Prostate gland (tissue), 2 donors: ENCODE data around the gene CCSER1. TPM values are rescaled to one million over a fixed set of nuclear protein-coding genes. Genes with fewer than 3 reads are reported as not detected.

Source experiments
- DNase-seq: peaks from one replicate; pipeline ENCODE4 v3.0.0-alpha.2; 2019; ENCODE audit warnings: low spot score
- H3K27ac ChIP-seq, 2 donors: fragments of 200-600 bp; sonication (generic); 2 replicates each; pipeline ENCODE4 v1.5.1; 2017 to 2019
- H3K27me3 ChIP-seq: fragments of 200-600 bp; sonication (generic); replicated peaks from 2 replicates; pipeline ENCODE4 v1.5.1; 2019; ENCODE audit not compliant: insufficient read depth
- H3K36me3 ChIP-seq, 2 donors: fragments of 200-600 bp; sonication (generic); 1 replicate in 1 of 2; 2 replicates in 1 of 2; pipeline versions ENCODE4 v1.5.1 to v1.8.1; 2017 to 2019
- H3K4me1 ChIP-seq: fragments of 200-600 bp; sonication (generic); replicated peaks from 2 replicates; pipeline ENCODE4 v1.5.1; 2019
- H3K4me3 ChIP-seq, 2 donors: fragments of 200-600 bp; sonication (generic); 2 replicates each; pipeline ENCODE4 v1.5.1; 2017 to 2019
- H3K9me3 ChIP-seq: fragments of 200-600 bp; sonication (generic); 2 replicates; pipeline ENCODE4 v1.5.1; 2017
- CTCF ChIP-seq, 4 experiments: fragments of 200-600 bp in 2 of 4; fragments of 450-650 bp in 2 of 4; sonication (generic) in 2 of 4; IDR thresholded peaks; 1 replicate in 3 of 4; 2 replicates in 1 of 4; pipeline ENCODE4 v1.5.1; 2016 to 2019; ENCODE audit warnings: antibody characterized with exemption in 4 of 4, mild to moderate bottlenecking in 2 of 4, moderate library complexity in 2 of 4
- POLR2A ChIP-seq: fragments of 450-650 bp; IDR thresholded peaks from one replicate; pipeline ENCODE4 v1.6.1; 2016; ENCODE audit warnings: antibody characterized with exemption, mild to moderate bottlenecking
- POLR2AphosphoS5 ChIP-seq: sonication (generic); formaldehyde crosslinking; IDR thresholded peaks from one replicate; pipeline ENCODE4 v1.6.1; 2017; ENCODE audit warnings: antibody characterized with exemption
- WGBS: methylation state at CpG from one replicate; pipeline ENCODE4 v1.1.5; 2018; 5-methylcytosine and 5-hydroxymethylcytosine counted together
- intact Hi-C: fragments of 100-400 bp; cut with DNase I; formaldehyde crosslinking; loops from one replicate; pipeline ENCODE4 v1.14.2; 2022
- total RNA-seq, 2 donors: library from RNA; depleted of rRNA; stranded (reverse); fragments of >200 nt; gene quantifications; one replicate each; pipeline ENCODE4 v1.1.0, GENCODE V29; 2016

Gene CCSER1
- total RNA-seq, 2 donors from 2014 or later, result 11.9 to 32.2 TPM

GRCh38 chr4:90598741-90599140, 471.5 kb downstream of the CCSER1 start:
- H3K27me3 ChIP-seq, result no peaks in the 10 kb centered on the region
- H3K4me3 ChIP-seq, result no peak overlapping the region
- DNase-seq, result no peak
- WGBS, result 55% methylated on average over 2 of the region's 2 CpGs
- H3K9me3 ChIP-seq, result no peaks in the 10 kb centered on the region
- H3K36me3 ChIP-seq, result no peaks in the 10 kb centered on the region
- intact Hi-C loops, result no loop called here
- no peak overlapping the region for H3K27ac ChIP-seq
- H3K4me1 ChIP-seq, result no peaks in the 10 kb centered on the region
- TF ChIP-seq POLR2AphosphoS5, result no peak

GRCh38 chr4:90602726-90603125, 475.5 kb downstream of the CCSER1 start:
- Histone ChIP-seq H3K4me3 (no peak overlapping the region), H3K9me3 (no peaks in the 10 kb centered on the region), H3K27ac (no peak overlapping the region), H3K27me3 (no peaks in the 10 kb centered on the region), H3K36me3 (no peaks in the 10 kb centered on the region), H3K4me1 (no peaks in the 10 kb centered on the region)
- TF ChIP-seq CTCF (IDR thresholded peaks at IDR 0.05) (no peak), POLR2AphosphoS5 (no peak), POLR2A (no peak)
- WGBS, result 87% methylated on average over 4 of the region's 4 CpGs
- no peak for DNase-seq
- intact Hi-C loops, result no loop called here

- DNase-seq, result no peak
- H3K4me3 ChIP-seq, result no peak overlapping the region
- no peaks in the 10 kb centered on the region for H3K36me3 ChIP-seq
- H3K27me3 ChIP-seq, result no peaks in the 10 kb centered on the region
- 40% methylated on average over 2 of the region's 2 CpGs for WGBS
- no peaks in the 10 kb centered on the region for H3K9me3 ChIP-seq
- no peaks in the 10 kb centered on the region for H3K4me1 ChIP-seq
- TF ChIP-seq POLR2A (no peak), CTCF (IDR thresholded peaks at IDR 0.05) (no peak), POLR2AphosphoS5 (no peak)
- no peak overlapping the region for H3K27ac ChIP-seq
- intact Hi-C loops, result no loop called here
Measured at GRCh38 chr4:90603540-90603939, 476.3 kb downstream of the CCSER1 start.

GRCh38 chr4:90606781-90607180, 479.6 kb downstream of the CCSER1 start:
- TF ChIP-seq CTCF (IDR thresholded peaks at IDR 0.05) (no peak), POLR2A (no peak), POLR2AphosphoS5 (no peak)
- Histone ChIP-seq H3K36me3 (no peaks in the 10 kb centered on the region), H3K4me1 (no peaks in the 10 kb centered on the region), H3K27me3 (no peaks in the 10 kb centered on the region), H3K9me3 (no peaks in the 10 kb centered on the region), H3K27ac (no peak overlapping the region), H3K4me3 (no peak overlapping the region)
- no peak for DNase-seq
- intact Hi-C loops, result no loop called here
- 97% methylated on average over 1 of the region's 1 CpG for WGBS

GRCh38 chr4:90614371-90614770, 487.2 kb downstream of the CCSER1 start:
- Histone ChIP-seq H3K9me3 (no peaks in the 10 kb centered on the region), H3K27ac (no peak overlapping the region), H3K36me3 (no peaks in the 10 kb centered on the region), H3K4me3 (no peak overlapping the region), H3K27me3 (no peaks in the 10 kb centered on the region), H3K4me1 (no peaks in the 10 kb centered on the region)
- WGBS, result 72% methylated on average over 2 of the region's 2 CpGs
- no peak for DNase-seq
- intact Hi-C loops, result no loop called here
- TF ChIP-seq POLR2A, result no peak
- TF ChIP-seq CTCF (IDR thresholded peaks at IDR 0.05), result no peak
- TF ChIP-seq POLR2AphosphoS5, result no peak
